ENCODE results near the gene NT5M. TPM values are rescaled to one million over a fixed set of nuclear protein-coding genes. Genes with fewer than 3 reads are reported as not detected.

Gene NT5M
- total and polyA plus RNA-seq, 9 of the 15 experiments (the other 6 are each of a cell fraction or from before 2014, with no cell fraction given), result 0.24 to 10.1 (median 3.4) TPM

DNA sequence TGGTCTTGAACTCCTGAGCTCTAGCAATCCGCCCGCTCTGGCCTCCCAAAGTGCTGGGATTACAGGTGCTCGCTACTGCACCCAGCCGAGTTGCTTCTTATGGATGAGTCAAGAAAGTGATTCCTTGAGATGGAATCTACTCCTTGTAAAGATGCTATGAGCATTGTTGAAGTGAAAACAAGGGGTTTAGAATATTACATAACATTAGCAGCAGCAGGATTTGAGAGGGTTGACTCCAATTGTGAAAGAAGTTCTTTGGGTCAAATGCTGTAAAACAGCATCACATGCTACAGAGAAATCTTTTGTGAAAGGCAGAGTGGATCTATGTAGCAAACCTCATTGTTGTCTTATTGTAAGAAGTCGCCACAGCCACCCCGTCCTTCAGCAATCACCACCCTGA, 72.7 kb downstream of the NT5M start:
- CTCF ChIA-PET (ENCODE audit: low intra/inter-chr PET ratio), result no interaction called here

More for the DNA sequence above, 72.7 kb downstream of the NT5M start:
- ATAC-seq, result no peak
- H4K20me1 ChIP-seq (replicated peaks; ENCODE audit: control insufficient read depth, insufficient read depth, low read length), result no peaks in the 10 kb centered on the region
- no peak for FAIRE-seq
- no peak overlapping the region for H3K4me2 ChIP-seq (ENCODE audit: insufficient read depth, low read length)
- H3K36me3 ChIP-seq (ENCODE audit: control insufficient read depth, insufficient read depth, low read length), result no peaks in the 10 kb centered on the region
- H3K27ac ChIP-seq (ENCODE audit: extremely low read depth, low read depth, low read length), result no peak overlapping the region
- H3K4me1 ChIP-seq (replicated peaks in 1 of 2; ENCODE audit: control insufficient read depth in 2 of 2, insufficient read depth in 2 of 2, low read length in 2 of 2), result no peaks in the 10 kb centered on the region; a peak in 1 of 5 replicates
- H3K27me3 ChIP-seq (ENCODE audit: control insufficient read depth in 2 of 2, insufficient read depth in 2 of 2, low read length in 2 of 2), result peaks cover 17 to 55% of the 10 kb centered on the region in 2 experiments; a peak in 4 of 5 replicates
- H3K9ac ChIP-seq (ENCODE audit: insufficient read depth in 1 of 2, low read depth in 2 of 2, low read length in 2 of 2), result no peak overlapping the region
- no peaks in the 10 kb centered on the region for H3K79me2 ChIP-seq (ENCODE audit: control insufficient read depth, insufficient read depth, low read length)
- H2AFZ ChIP-seq (ENCODE audit: low read depth, low read length), result no peak overlapping the region
- no TSS peak for BruUV-seq (replicated peaks)
- no peak for DNase-seq (ENCODE audit: extremely low read depth in 1 of 4, low spot score in 3 of 4)
- H3K9me1 ChIP-seq (ENCODE audit: control insufficient read depth, insufficient read depth, low read length), result no peaks in the 10 kb centered on the region
- intact Hi-C loops (cut with micrococcal nuclease), result no loop called here
- no peak for TF ChIP-seq FUS (optimal IDR thresholded peaks at IDR 0.05; ENCODE audit: low read depth, low read length)
- TF ChIP-seq SETDB1 (IDR thresholded peaks at IDR 0.05; ENCODE audit: low read length), result no peak
- TF ChIP-seq, protein P1, sequence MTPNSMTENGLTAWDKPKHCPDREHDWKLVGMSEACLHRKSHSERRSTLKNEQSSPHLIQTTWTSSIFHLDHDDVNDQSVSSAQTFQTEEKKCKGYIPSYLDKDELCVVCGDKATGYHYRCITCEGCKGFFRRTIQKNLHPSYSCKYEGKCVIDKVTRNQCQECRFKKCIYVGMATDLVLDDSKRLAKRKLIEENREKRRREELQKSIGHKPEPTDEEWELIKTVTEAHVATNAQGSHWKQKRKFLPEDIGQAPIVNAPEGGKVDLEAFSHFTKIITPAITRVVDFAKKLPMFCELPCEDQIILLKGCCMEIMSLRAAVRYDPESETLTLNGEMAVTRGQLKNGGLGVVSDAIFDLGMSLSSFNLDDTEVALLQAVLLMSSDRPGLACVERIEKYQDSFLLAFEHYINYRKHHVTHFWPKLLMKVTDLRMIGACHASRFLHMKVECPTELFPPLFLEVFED (CRISPR knock-in tag; conservative IDR thresholded peaks at IDR 0.05), result no peak
- TF ChIP-seq CBX5 (IDR thresholded peaks at IDR 0.05; ENCODE audit: borderline replicate concordance, low read depth), result no peak
- TF ChIP-seq, protein P2, sequence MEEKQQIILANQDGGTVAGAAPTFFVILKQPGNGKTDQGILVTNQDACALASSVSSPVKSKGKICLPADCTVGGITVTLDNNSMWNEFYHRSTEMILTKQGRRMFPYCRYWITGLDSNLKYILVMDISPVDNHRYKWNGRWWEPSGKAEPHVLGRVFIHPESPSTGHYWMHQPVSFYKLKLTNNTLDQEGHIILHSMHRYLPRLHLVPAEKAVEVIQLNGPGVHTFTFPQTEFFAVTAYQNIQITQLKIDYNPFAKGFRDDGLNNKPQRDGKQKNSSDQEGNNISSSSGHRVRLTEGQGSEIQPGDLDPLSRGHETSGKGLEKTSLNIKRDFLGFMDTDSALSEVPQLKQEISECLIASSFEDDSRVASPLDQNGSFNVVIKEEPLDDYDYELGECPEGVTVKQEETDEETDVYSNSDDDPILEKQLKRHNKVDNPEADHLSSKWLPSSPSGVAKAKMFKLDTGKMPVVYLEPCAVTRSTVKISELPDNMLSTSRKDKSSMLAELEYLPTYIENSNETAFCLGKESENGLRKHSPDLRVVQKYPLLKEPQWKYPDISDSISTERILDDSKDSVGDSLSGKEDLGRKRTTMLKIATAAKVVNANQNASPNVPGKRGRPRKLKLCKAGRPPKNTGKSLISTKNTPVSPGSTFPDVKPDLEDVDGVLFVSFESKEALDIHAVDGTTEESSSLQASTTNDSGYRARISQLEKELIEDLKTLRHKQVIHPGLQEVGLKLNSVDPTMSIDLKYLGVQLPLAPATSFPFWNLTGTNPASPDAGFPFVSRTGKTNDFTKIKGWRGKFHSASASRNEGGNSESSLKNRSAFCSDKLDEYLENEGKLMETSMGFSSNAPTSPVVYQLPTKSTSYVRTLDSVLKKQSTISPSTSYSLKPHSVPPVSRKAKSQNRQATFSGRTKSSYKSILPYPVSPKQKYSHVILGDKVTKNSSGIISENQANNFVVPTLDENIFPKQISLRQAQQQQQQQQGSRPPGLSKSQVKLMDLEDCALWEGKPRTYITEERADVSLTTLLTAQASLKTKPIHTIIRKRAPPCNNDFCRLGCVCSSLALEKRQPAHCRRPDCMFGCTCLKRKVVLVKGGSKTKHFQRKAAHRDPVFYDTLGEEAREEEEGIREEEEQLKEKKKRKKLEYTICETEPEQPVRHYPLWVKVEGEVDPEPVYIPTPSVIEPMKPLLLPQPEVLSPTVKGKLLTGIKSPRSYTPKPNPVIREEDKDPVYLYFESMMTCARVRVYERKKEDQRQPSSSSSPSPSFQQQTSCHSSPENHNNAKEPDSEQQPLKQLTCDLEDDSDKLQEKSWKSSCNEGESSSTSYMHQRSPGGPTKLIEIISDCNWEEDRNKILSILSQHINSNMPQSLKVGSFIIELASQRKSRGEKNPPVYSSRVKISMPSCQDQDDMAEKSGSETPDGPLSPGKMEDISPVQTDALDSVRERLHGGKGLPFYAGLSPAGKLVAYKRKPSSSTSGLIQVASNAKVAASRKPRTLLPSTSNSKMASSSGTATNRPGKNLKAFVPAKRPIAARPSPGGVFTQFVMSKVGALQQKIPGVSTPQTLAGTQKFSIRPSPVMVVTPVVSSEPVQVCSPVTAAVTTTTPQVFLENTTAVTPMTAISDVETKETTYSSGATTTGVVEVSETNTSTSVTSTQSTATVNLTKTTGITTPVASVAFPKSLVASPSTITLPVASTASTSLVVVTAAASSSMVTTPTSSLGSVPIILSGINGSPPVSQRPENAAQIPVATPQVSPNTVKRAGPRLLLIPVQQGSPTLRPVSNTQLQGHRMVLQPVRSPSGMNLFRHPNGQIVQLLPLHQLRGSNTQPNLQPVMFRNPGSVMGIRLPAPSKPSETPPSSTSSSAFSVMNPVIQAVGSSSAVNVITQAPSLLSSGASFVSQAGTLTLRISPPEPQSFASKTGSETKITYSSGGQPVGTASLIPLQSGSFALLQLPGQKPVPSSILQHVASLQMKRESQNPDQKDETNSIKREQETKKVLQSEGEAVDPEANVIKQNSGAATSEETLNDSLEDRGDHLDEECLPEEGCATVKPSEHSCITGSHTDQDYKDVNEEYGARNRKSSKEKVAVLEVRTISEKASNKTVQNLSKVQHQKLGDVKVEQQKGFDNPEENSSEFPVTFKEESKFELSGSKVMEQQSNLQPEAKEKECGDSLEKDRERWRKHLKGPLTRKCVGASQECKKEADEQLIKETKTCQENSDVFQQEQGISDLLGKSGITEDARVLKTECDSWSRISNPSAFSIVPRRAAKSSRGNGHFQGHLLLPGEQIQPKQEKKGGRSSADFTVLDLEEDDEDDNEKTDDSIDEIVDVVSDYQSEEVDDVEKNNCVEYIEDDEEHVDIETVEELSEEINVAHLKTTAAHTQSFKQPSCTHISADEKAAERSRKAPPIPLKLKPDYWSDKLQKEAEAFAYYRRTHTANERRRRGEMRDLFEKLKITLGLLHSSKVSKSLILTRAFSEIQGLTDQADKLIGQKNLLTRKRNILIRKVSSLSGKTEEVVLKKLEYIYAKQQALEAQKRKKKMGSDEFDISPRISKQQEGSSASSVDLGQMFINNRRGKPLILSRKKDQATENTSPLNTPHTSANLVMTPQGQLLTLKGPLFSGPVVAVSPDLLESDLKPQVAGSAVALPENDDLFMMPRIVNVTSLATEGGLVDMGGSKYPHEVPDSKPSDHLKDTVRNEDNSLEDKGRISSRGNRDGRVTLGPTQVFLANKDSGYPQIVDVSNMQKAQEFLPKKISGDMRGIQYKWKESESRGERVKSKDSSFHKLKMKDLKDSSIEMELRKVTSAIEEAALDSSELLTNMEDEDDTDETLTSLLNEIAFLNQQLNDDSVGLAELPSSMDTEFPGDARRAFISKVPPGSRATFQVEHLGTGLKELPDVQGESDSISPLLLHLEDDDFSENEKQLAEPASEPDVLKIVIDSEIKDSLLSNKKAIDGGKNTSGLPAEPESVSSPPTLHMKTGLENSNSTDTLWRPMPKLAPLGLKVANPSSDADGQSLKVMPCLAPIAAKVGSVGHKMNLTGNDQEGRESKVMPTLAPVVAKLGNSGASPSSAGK (IDR thresholded peaks at IDR 0.05), result no peak
- no peak for TF ChIP-seq ETV6 (IDR thresholded peaks at IDR 0.05; ENCODE audit: borderline replicate concordance in 1 of 2, low read depth in 2 of 2, low read length in 1 of 2)
- TF ChIP-seq ETV6 (CRISPR knock-in tag; IDR thresholded peaks at IDR 0.05; ENCODE audit: borderline replicate concordance), result no peak
- TF ChIP-seq SNRNP70 (optimal IDR thresholded peaks at IDR 0.05; ENCODE audit: low read depth, low read length), result no peak
- TF ChIP-seq MAZ (CRISPR knock-in tag; conservative IDR thresholded peaks at IDR 0.05 in 1 of 2, IDR thresholded peaks at IDR 0.05 in 1 of 2), result no peak
- H3K9me3 ChIP-seq (replicated peaks; ENCODE audit: control insufficient read depth, insufficient read depth, low read depth, low read length), result no peaks in the 10 kb centered on the region
- in situ Hi-C loops (cut with MboI), result no loop called here
- H3K4me3 ChIP-seq, result no peak overlapping the region
- POLR2A ChIA-PET, result no interaction called here
- WGBS (ENCODE audit: insufficient coverage, low coverage, missing lambda C conversion rate), result 0% methylated on average over 6 of the region's 6 CpGs

Data from K562 (cell line).